SK-N-SH treated with all-trans-retinoic acid at 6 μM for 48 hours (cell line): Measurements from ENCODE around the gene ZBTB47.

ENCODE experiments used
- ATAC-seq: fragments of 200-7000 bp; cut with Tn5 transposase; 3 replicates; pipeline ENCODE4 v1.9.1; 2020; ENCODE audit warnings: mild to moderate bottlenecking, moderate library complexity
- ARNTL ChIP-seq: fragments of 450-650 bp; formaldehyde crosslinking; IDR thresholded peaks from 2 replicates; pipeline ENCODE4 v1.5.0; 2020; ENCODE audit warnings: low read depth, mild to moderate bottlenecking, moderate library complexity, borderline replicate concordance
- BACH2 ChIP-seq: fragments of 250-450 bp; sonication (Bioruptor Pico); IDR thresholded peaks from 2 replicates; pipeline ENCODE4 v1.9.0; 2021; ENCODE audit warnings: mild to moderate bottlenecking, borderline replicate concordance
- CREB5 ChIP-seq: fragments of 250-450 bp; sonication (Bioruptor Pico); IDR thresholded peaks from 2 replicates; pipeline ENCODE4 v1.5.1; 2020; ENCODE audit warnings: low read depth, mild to moderate bottlenecking, moderate library complexity
- CSDC2 ChIP-seq: fragments of 250-450 bp; sonication (Bioruptor Pico); IDR thresholded peaks from 2 replicates; pipeline ENCODE4 v1.5.0; 2020; ENCODE audit warnings: mild to moderate bottlenecking, moderate library complexity
- CSRNP3 ChIP-seq: fragments of 250-450 bp; sonication (Bioruptor Pico); IDR thresholded peaks from 2 replicates; pipeline ENCODE4 v1.5.1; 2021; ENCODE audit warnings: mild to moderate bottlenecking, moderate library complexity
- GLIS3 ChIP-seq: fragments of 250-450 bp; sonication (Bioruptor Pico); IDR thresholded peaks from 2 replicates; pipeline ENCODE4 v1.5.0; 2020; ENCODE audit warnings: mild to moderate bottlenecking, moderate library complexity
- ISL1 ChIP-seq: fragments of 250-450 bp; sonication (Bioruptor Pico); IDR thresholded peaks from 2 replicates; pipeline ENCODE4 v2.1.2; 2022; ENCODE audit warnings: mild to moderate bottlenecking, moderate library complexity
- OSR1 ChIP-seq: fragments of 250-450 bp; sonication (Bioruptor Pico); IDR thresholded peaks from 2 replicates; pipeline ENCODE4 v1.8.0; 2022; ENCODE audit warnings: moderate library complexity, mild to moderate bottlenecking, inconsistent platforms
- PATZ1 ChIP-seq: fragments of 250-450 bp; sonication (Bioruptor Pico); IDR thresholded peaks from 2 replicates; pipeline ENCODE4 v1.8.0; 2020; ENCODE audit warnings: mild to moderate bottlenecking, moderate library complexity, borderline replicate concordance
- POU6F1 ChIP-seq: fragments of 250-450 bp; sonication (Bioruptor Pico); IDR thresholded peaks from 2 replicates; pipeline ENCODE4 v1.8.0; 2021; ENCODE audit warnings: low read depth, mild to moderate bottlenecking, moderate library complexity, borderline replicate concordance
- PPARA ChIP-seq: fragments of 250-450 bp; sonication (Bioruptor Pico); IDR thresholded peaks from 2 replicates; pipeline ENCODE4 v1.5.0; 2020; ENCODE audit warnings: mild to moderate bottlenecking, borderline replicate concordance
- RARB ChIP-seq: fragments of 250-450 bp; sonication (Bioruptor Pico); IDR thresholded peaks from 2 replicates; pipeline ENCODE4 v1.8.0; 2021; ENCODE audit warnings: mild to moderate bottlenecking, moderate library complexity
- TCF4 ChIP-seq: fragments of 250-450 bp; sonication (Bioruptor Pico); IDR thresholded peaks from 2 replicates; pipeline ENCODE4 v1.8.0; 2021; ENCODE audit warnings: mild to moderate bottlenecking, moderate library complexity, borderline replicate concordance
- TOX ChIP-seq: fragments of 250-450 bp; sonication (Bioruptor Pico); IDR thresholded peaks from 2 replicates; pipeline ENCODE4 v1.8.0; 2021; ENCODE audit warnings: mild to moderate bottlenecking, moderate library complexity, borderline replicate concordance
- ZC3H10 ChIP-seq: fragments of 250-450 bp; sonication (Bioruptor Pico); IDR thresholded peaks from 2 replicates; pipeline ENCODE4 v1.5.1; 2021; ENCODE audit warnings: mild to moderate bottlenecking, moderate library complexity
- ZFP3 ChIP-seq: fragments of 250-450 bp; sonication (Bioruptor Pico); IDR thresholded peaks from 2 replicates; pipeline ENCODE4 v1.5.0; 2020; ENCODE audit warnings: mild to moderate bottlenecking, moderate library complexity
- ZFP30 ChIP-seq: fragments of 450-650 bp; formaldehyde crosslinking; IDR thresholded peaks from 2 replicates; pipeline ENCODE4 v1.5.0; 2022; ENCODE audit warnings: mild to moderate bottlenecking, moderate library complexity
- ZNF70 ChIP-seq: fragments of 450-650 bp; formaldehyde crosslinking; IDR thresholded peaks from 2 replicates; pipeline ENCODE4 v1.5.0; 2020; ENCODE audit warnings: mild to moderate bottlenecking, moderate library complexity
- ZNF8 ChIP-seq: fragments of 450-650 bp; formaldehyde crosslinking; IDR thresholded peaks from 2 replicates; pipeline ENCODE4 v1.5.0; 2020; ENCODE audit warnings: mild to moderate bottlenecking, moderate library complexity

ZBTB47 gene

GRCh38 chr3:42713747-42714146 lies 60.2 kb downstream of the ZBTB47 start:
- no peak for ATAC-seq
- TF ChIP-seq CSDC2 (CRISPR knock-in tag) = no peak
- TF ChIP-seq RARB (CRISPR knock-in tag) = no peak
- no peak for TF ChIP-seq POU6F1 (CRISPR knock-in tag)
- TF ChIP-seq BACH2 = no peak
- no peak for TF ChIP-seq ZC3H10 (CRISPR knock-in tag)
- TF ChIP-seq ZFP30 = no peak

GRCh38 chr3:42714171-42714852 lies 60.8 kb downstream of the ZBTB47 start:
- ATAC-seq = no peak
- no peak for TF ChIP-seq ZNF70 (CRISPR knock-in tag)
- TF ChIP-seq OSR1 = no peak
- no peak for TF ChIP-seq ZNF8
- TF ChIP-seq PATZ1 = no peak
- no peak for TF ChIP-seq CSRNP3 (CRISPR knock-in tag)
- no peak for TF ChIP-seq GLIS3 (CRISPR knock-in tag)
- no peak for TF ChIP-seq ISL1 (CRISPR knock-in tag)
- TF ChIP-seq ZC3H10 (CRISPR knock-in tag) = no peak
- TF ChIP-seq ZFP3 (CRISPR knock-in tag) = no peak
- TF ChIP-seq TCF4 = no peak
- no peak for TF ChIP-seq ARNTL (CRISPR knock-in tag)
- no peak for TF ChIP-seq CREB5 (CRISPR knock-in tag)
- no peak for TF ChIP-seq TOX
- no peak for TF ChIP-seq PPARA (CRISPR knock-in tag)
